Activated CD4-positive, alpha-beta memory T cell treated with anti-CD3 and anti-CD28 coated beads, Interleukin-2, amount 10 ng/mL, durations not matched to agents 7 days and 5 days (primary cell): Measurements from ENCODE around the gene PCDHGA6. TPM values are rescaled to one million over a fixed set of nuclear protein-coding genes. Genes with fewer than 3 reads are reported as not detected.
"Not testable (repeated sequence)": the region's sequence is repeated elsewhere in the genome, so short reads cannot be mapped to it uniquely, and the experiment has no call there.

Experiments
- CTCF ChIA-PET: fragments of 350-600 bp; sonication (Branson Sonifier 250); formaldehyde crosslinking; loops from one replicate; lab custom pipeline; 2021; ENCODE audit warnings: antibody characterized with exemption, inconsistent platforms; lab: Charles Lee
- POLR2A ChIA-PET: fragments of 350-600 bp; sonication (Branson Sonifier 250); formaldehyde crosslinking; loops from one replicate; lab custom pipeline; 2021; ENCODE audit warnings: antibody characterized with exemption; lab: Charles Lee
- DNase-seq: peaks from one replicate; pipeline ENCODE4 v3.0.0-alpha.2; 2020
- H3K27ac Mint-ChIP-seq: one replicate; pipeline ENCODE4 v1.8.0; 2021; ENCODE audit warnings: mild to moderate bottlenecking, mixed read lengths
- H3K27me3 Mint-ChIP-seq: one replicate; pipeline ENCODE4 v1.8.0; 2021; ENCODE audit warnings: mixed read lengths
- H3K36me3 Mint-ChIP-seq: one replicate; pipeline ENCODE4 v1.8.0; 2021; ENCODE audit warnings: low read depth, mixed read lengths
- H3K4me1 Mint-ChIP-seq: one replicate; pipeline ENCODE4 v1.8.0; 2021; ENCODE audit warnings: mixed read lengths
- H3K4me3 Mint-ChIP-seq: one replicate; pipeline ENCODE4 v1.8.0; 2021; ENCODE audit warnings: mild to moderate bottlenecking, mixed read lengths
- H3K9me3 Mint-ChIP-seq: one replicate; pipeline ENCODE4 v1.8.0; 2021; ENCODE audit warnings: mixed read lengths
- total RNA-seq, 2 experiments: library from RNA; stranded (reverse); gene quantifications; one replicate each; pipeline ENCODE4 v1.2.3, GENCODE V29; 2021

Gene PCDHGA6
- total RNA-seq, 2 experiments from 2014 or later: 0.10 TPM

DNA sequence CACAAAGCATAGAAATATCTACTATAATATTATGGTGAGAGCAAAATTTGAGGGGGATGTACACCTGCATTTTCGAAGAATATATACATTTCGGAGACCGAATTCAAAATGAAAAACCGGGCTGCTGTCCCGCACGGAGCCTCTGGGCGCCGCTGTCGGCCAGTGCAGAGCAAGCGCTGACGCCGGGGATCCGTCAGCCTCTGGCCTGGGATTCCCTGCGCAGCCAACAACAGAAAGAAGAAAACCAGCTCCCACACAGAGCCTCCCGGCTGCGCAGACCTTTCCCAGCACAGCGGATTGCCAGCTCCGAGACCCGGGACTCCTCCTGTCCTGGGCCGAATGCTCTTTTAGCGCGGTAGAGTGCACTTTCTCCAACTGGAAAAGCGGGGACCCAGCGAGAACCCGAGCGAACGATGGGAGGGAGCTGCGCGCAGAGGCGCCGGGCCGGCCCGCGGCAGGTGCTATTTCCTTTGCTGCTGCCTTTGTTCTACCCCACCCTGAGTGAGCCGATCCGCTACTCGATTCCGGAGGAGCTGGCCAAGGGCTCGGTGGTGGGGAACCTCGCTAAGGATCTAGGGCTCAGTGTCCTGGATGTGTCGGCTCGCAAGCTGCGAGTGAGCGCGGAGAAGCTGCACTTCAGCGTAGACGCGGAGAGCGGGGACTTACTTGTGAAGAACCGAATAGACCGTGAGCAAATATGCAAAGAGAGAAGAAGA lies 34.3 kb downstream of the PCDHGA6 start, which contains the start of gene PCDHGB6:
Gene PCDHGB6, plus strand, starts transcription at position 232 of the 716 bp plus-strand sequence. Its CDS starts 182 bp downstream, at position 414.
- DNase-seq: peak; percentile 31
- POLR2A ChIA-PET, H3K27ac Mint-ChIP-seq: not testable (repeated sequence)

GRCh38 chr5:141409598-141410306 lies 36.1 kb downstream of the PCDHGA6 start:
- H3K27me3 Mint-ChIP-seq: peaks cover 61% of the 10 kb centered on the region
- H3K27ac Mint-ChIP-seq: no peak overlapping the region
- DNase-seq: no peak
- H3K9me3 Mint-ChIP-seq: peaks cover 16% of the 10 kb centered on the region
- H3K4me3 Mint-ChIP-seq: no peak overlapping the region
- H3K4me1 Mint-ChIP-seq: peaks cover 12% of the 10 kb centered on the region
- CTCF ChIA-PET: interaction anchor here (0.7 kb wide), 1 partner anchor 115 kb away, joined by 4 read pairs; no protein-coding TSS in a partner anchor
- POLR2A ChIA-PET: no interaction called here
- H3K36me3 Mint-ChIP-seq: peaks cover 18% of the 10 kb centered on the region

More for the DNA sequence above, 34.3 kb downstream of the PCDHGA6 start, which contains the start of gene PCDHGB6:
- H3K4me3 Mint-ChIP-seq: peak within 1 kb of the TSS; percentile 26
- CTCF ChIA-PET: interaction anchor here (0.9 to 2.5 kb wide), 9 partner anchors 10 to 150 kb away, joined by 3 to 6 read pairs (median 3); partner anchors contain the start of genes PCDHGA11, PCDHGA12, PCDHGB3 and PCDHGB4
- H3K4me1 Mint-ChIP-seq, H3K36me3 Mint-ChIP-seq: not testable (repeated sequence)
- H3K27me3 Mint-ChIP-seq: peaks cover 53% of the 10 kb centered on the region
- peaks cover 12% of the 10 kb centered on the region for H3K9me3 Mint-ChIP-seq

DNA sequence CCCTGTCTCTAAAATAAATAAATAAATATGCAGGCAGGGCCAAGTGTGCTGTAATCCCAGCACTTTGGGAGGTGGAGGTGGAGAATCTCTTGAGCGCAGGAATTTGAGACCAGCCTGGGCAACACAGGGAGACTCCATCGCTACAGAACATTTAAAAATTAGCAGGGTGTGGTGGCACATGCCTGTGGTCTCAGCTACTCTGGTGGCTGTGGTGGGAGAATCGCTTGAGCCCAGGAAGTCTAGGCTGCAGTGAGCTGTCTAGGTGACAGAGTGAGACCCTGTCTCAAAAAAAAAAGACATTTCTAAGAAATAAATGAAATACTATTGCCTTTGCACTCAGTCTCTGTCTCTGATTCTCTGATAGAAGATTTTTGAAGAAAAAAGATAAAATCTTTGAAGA lies 37.9 kb downstream of the PCDHGA6 start:
- no peak for DNase-seq
- H3K9me3 Mint-ChIP-seq: peaks cover 16% of the 10 kb centered on the region
- peaks cover 18% of the 10 kb centered on the region for H3K36me3 Mint-ChIP-seq
- ChIA-PET POLR2A (no interaction called here), CTCF (interaction anchor here (1.1 to 2.5 kb wide), 3 partner anchors 10 to 102 kb away, joined by 3 to 16 read pairs (median 3); partner anchors contain the start of gene PCDHGA11)
- peaks cover 61% of the 10 kb centered on the region for H3K27me3 Mint-ChIP-seq
- peaks cover 16% of the 10 kb centered on the region for H3K4me1 Mint-ChIP-seq
- no peak overlapping the region for H3K27ac Mint-ChIP-seq
- H3K4me3 Mint-ChIP-seq: no peak overlapping the region

- peak; percentile 66 for DNase-seq
- CTCF ChIA-PET: interaction anchor here (0.6 to 3.0 kb wide), 22 partner anchors 8 to 589 kb away, joined by 3 to 17 read pairs (median 5); partner anchors contain the start of genes PCDHGA1, PCDHGA11, PCDHGA12 and PCDHGA2
- Mint-ChIP-seq H3K27ac (peak within 1 kb of the TSS; percentile 34), H3K36me3 (peaks cover 20% of the 10 kb centered on the region), H3K9me3 (peaks cover 18% of the 10 kb centered on the region), H3K4me3 (peak within 1 kb of the TSS; percentile 65), H3K27me3 (peaks cover 62% of the 10 kb centered on the region), H3K4me1 (peaks cover 21% of the 10 kb centered on the region)
- POLR2A ChIA-PET: interaction anchor here (1.0 to 1.5 kb wide), 3 partner anchors 9 to 112 kb away, joined by 3 to 5 read pairs (median 5); partner anchors contain the start of gene PCDHGA11
Measured at GRCh38 chr5:141412854-141413539, 39.3 kb downstream of the PCDHGA6 start, which contains the start of gene PCDHGA10. TSS of gene PCDHGA10 (plus strand) at chr5:141412987. CDS start at chr5:141413176, 189 bp downstream.

- peak overlapping the region; percentile 34 for H3K27ac Mint-ChIP-seq
- CTCF ChIA-PET: interaction anchor here (0.6 to 3.0 kb wide), 20 partner anchors 8 to 589 kb away, joined by 3 to 17 read pairs (median 6); partner anchors contain the start of genes PCDHGA1, PCDHGA11, PCDHGA12 and PCDHGA2
- H3K4me3 Mint-ChIP-seq: peak overlapping the region; percentile 65
- no peak for DNase-seq
- peaks cover 63% of the 10 kb centered on the region for H3K27me3 Mint-ChIP-seq
- POLR2A ChIA-PET: interaction anchor here (1.0 to 1.5 kb wide), 2 partner anchors 94 to 111 kb away, joined by 3 to 5 read pairs; no protein-coding TSS in a partner anchor
- peaks cover 23% of the 10 kb centered on the region for H3K4me1 Mint-ChIP-seq
- H3K9me3 Mint-ChIP-seq: peaks cover 20% of the 10 kb centered on the region
- H3K36me3 Mint-ChIP-seq: peaks cover 25% of the 10 kb centered on the region
Measured at GRCh38 chr5:141413540-141414069, 39.9 kb downstream of the PCDHGA6 start.

DNA sequence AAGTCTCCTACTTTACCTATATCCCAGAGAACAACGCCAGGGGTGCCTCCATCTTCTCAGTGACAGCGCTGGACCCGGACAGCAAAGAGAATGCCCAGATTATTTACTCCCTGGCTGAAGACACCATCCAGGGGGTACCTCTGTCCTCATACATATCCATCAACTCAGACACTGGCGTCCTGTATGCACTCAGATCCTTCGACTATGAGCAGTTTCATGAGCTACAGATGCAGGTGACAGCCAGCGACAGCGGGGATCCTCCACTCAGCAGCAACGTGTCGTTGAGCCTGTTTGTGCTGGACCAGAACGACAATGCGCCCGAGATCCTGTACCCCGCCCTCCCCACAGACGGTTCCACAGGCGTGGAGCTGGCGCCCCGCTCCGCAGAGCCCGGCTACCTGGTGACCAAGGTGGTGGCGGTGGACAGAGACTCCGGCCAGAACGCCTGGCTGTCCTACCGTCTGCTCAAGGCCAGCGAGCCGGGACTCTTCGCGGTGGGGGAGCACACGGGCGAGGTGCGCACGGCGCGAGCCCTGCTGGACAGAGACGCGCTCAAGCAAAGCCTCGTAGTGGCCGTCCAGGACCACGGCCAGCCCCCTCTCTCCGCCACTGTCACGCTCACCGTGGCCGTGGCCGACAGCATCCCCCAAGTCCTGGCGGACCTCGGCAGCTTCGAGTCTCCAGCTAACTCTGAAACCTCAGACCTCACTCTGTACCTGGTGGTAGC lies 41.0 kb downstream of the PCDHGA6 start:
- H3K4me3 Mint-ChIP-seq, DNase-seq, H3K27ac Mint-ChIP-seq, POLR2A ChIA-PET: not testable (repeated sequence)
- peaks cover 18% of the 10 kb centered on the region for H3K9me3 Mint-ChIP-seq
- H3K4me1 Mint-ChIP-seq: peaks cover 25% of the 10 kb centered on the region
- CTCF ChIA-PET: interaction anchor here (0.9 to 3.0 kb wide), 8 partner anchors 9 to 150 kb away, joined by 3 to 14 read pairs (median 6); partner anchors contain the start of genes PCDHGA3, PCDHGA5, PCDHGB3 and TAF7
- peaks cover 59% of the 10 kb centered on the region for H3K27me3 Mint-ChIP-seq
- peaks cover 24% of the 10 kb centered on the region for H3K36me3 Mint-ChIP-seq

DNA sequence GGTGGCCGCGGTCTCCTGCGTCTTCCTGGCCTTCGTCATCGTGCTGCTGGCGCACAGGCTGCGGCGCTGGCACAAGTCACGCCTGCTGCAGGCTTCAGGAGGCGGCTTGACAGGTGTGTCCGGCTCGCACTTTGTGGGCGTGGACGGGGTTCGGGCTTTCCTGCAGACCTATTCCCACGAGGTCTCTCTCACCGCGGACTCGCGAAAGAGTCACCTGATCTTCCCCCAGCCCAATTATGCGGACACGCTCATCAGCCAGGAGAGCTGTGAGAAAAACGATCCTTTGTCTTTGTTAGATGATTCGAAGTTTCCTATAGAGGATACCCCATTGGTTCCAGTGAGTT lies 41.6 kb downstream of the PCDHGA6 start:
- peaks cover 26% of the 10 kb centered on the region for H3K36me3 Mint-ChIP-seq
- POLR2A ChIA-PET, H3K27ac Mint-ChIP-seq, DNase-seq, H3K4me3 Mint-ChIP-seq: not testable (repeated sequence)
- peaks cover 25% of the 10 kb centered on the region for H3K4me1 Mint-ChIP-seq
- H3K27me3 Mint-ChIP-seq: peaks cover 57% of the 10 kb centered on the region
- peaks cover 19% of the 10 kb centered on the region for H3K9me3 Mint-ChIP-seq
- CTCF ChIA-PET: interaction anchor here (1.0 kb wide), 1 partner anchor 9 kb away, joined by 3 read pairs; no protein-coding TSS in a partner anchor

DNA sequence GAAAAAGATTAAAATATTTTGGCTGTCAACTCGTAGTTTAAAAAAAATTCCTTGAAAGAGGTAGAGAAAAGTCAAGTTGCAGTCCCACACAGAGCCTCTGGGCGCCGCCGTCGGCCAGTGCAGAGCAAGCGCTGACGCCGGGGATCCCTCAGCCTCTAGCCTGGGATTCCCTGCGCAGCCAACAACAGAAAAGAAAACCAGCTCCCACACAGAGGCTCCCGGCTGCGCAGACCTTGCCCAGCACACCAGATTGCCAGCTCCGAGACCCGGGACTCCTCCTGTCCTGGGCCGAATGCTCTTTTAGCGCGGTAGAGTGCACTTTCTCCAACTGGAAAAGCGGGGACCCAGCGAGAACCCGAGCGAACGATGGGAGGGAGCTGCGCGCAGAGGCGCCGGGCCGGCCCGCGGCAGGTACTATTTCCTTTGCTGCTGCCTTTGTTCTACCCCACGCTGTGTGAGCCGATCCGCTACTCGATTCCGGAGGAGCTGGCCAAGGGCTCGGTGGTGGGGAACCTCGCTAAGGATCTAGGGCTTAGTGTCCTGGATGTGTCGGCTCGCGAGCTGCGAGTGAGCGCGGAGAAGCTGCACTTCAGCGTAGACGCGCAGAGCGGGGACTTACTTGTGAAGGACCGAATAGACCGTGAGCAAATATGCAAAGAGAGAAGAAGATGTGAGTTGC lies 43.9 kb downstream of the PCDHGA6 start, which contains the start of gene PCDHGB7:
Gene PCDHGB7, plus strand, starts transcription at position 184 of the 679 bp plus-strand sequence. Its CDS starts 183 bp downstream, at position 367.
- ChIA-PET CTCF (interaction anchor here (0.6 to 3.2 kb wide), 8 partner anchors 13 to 218 kb away, joined by 3 to 12 read pairs (median 3); partner anchors contain the start of genes PCDHGA12 and PCDHGB1), POLR2A (interaction anchor here (1.3 kb wide), 1 partner anchor 97 kb away, joined by 3 read pairs; the partner anchor contains the start of gene TAF7)
- peak; percentile 55 for DNase-seq
- H3K9me3 Mint-ChIP-seq: peaks cover 19% of the 10 kb centered on the region
- H3K27ac Mint-ChIP-seq: not testable (repeated sequence)
- H3K36me3 Mint-ChIP-seq: peaks cover 31% of the 10 kb centered on the region
- peaks cover 72% of the 10 kb centered on the region for H3K27me3 Mint-ChIP-seq
- H3K4me3 Mint-ChIP-seq: peak within 1 kb of the TSS; percentile 60
- peaks cover 28% of the 10 kb centered on the region for H3K4me1 Mint-ChIP-seq

- no peak for DNase-seq
- ChIA-PET CTCF (interaction anchor here (2.1 to 3.2 kb wide), 2 partner anchors 11 to 94 kb away, joined by 9 to 12 read pairs; partner anchors contain the start of gene PCDHGA12), POLR2A (no interaction called here)
- Mint-ChIP-seq H3K36me3 (peaks cover 26% of the 10 kb centered on the region), H3K27ac (peak overlapping the region; percentile 1), H3K9me3 (peaks cover 21% of the 10 kb centered on the region), H3K4me1 (peaks cover 20% of the 10 kb centered on the region), H3K27me3 (peaks cover 65% of the 10 kb centered on the region), H3K4me3 (no peak overlapping the region)
Measured at GRCh38 chr5:141419074-141419880, 45.6 kb downstream of the PCDHGA6 start.
